HEK293 (cell line): ENCODE data around the gene GMPPB.
"Not testable (repeated sequence)": the region's sequence is repeated elsewhere in the genome, so short reads cannot be mapped to it uniquely, and the experiment has no call there.

Experiments
- CTCF ChIA-PET: fragments of 350-600 bp; formaldehyde crosslinking; extraction: SDS; loops from one replicate; lab custom pipeline; 2021; ENCODE audit warnings: antibody characterized with exemption; lab: Yijun Ruan, JAX
- POLR2A ChIA-PET: fragments of 300-600 bp; formaldehyde crosslinking; extraction: SDS; loops from one replicate; lab custom pipeline; 2020; ENCODE audit warnings: antibody characterized with exemption, inconsistent platforms; lab: Yijun Ruan, JAX
- H3K27ac ChIP-seq: fragments of 200-500 bp; sonication (Bioruptor generic); 2 replicates; pipeline ENCODE4 v1.5.1; 2014; ENCODE audit warnings: low read depth, low read length, control low read depth, inconsistent platforms; ENCODE audit errors: extremely low read depth
- H3K36me3 ChIP-seq, 2 experiments: fragments of 200-500 bp in 1 of 2; sonication (Bioruptor generic) in 1 of 2; 1 replicate in 1 of 2; 2 replicates in 1 of 2; pipeline ENCODE4 v1.5.1; 2014 to 2017; ENCODE audit warnings: inconsistent platforms in 2 of 2, low read length in 2 of 2; ENCODE audit not compliant: control insufficient read depth in 2 of 2, insufficient read depth in 1 of 2
- H3K4me1 ChIP-seq: fragments of 200-500 bp; sonication (Bioruptor generic); 2 replicates; pipeline ENCODE4 v1.5.1; 2014; ENCODE audit warnings: mild to moderate bottlenecking, low read length, inconsistent platforms; ENCODE audit not compliant: control insufficient read depth, insufficient read depth
- H3K4me3 ChIP-seq: 2 replicates; pipeline ENCODE4 v1.5.1; 2011; ENCODE audit warnings: low read depth, mild to moderate bottlenecking, control low read depth, low read length, moderate library complexity
- H3K9me3 ChIP-seq: fragments of 200-500 bp; sonication (Bioruptor generic); 2 replicates; pipeline ENCODE4 v1.5.1; 2014; ENCODE audit warnings: low read depth, low read length, inconsistent platforms; ENCODE audit not compliant: control insufficient read depth, insufficient read depth
- PRDM1 ChIP-seq: fragments of 450-650 bp; formaldehyde crosslinking; IDR thresholded peaks from 2 replicates; pipeline ENCODE4; 2016; ENCODE audit warnings: missing biosample characterization, missing genetic modification characterization
- ZNF16 ChIP-seq: fragments of 450-650 bp; formaldehyde crosslinking; IDR thresholded peaks from 2 replicates; pipeline ENCODE4 v1.5.1; 2016; ENCODE audit warnings: low read depth, missing biosample characterization, missing genetic modification characterization
- ZNF19 ChIP-seq: fragments of 450-650 bp; formaldehyde crosslinking; IDR thresholded peaks from 2 replicates; pipeline ENCODE4; 2016; ENCODE audit warnings: missing biosample characterization, missing genetic modification characterization, low read depth
- ZNF2 ChIP-seq: fragments of 450-650 bp; formaldehyde crosslinking; IDR thresholded peaks from 2 replicates; pipeline ENCODE4 v1.5.1; 2016; ENCODE audit warnings: missing biosample characterization, missing genetic modification characterization
- ZNF362 ChIP-seq: fragments of 450-650 bp; formaldehyde crosslinking; IDR thresholded peaks from 2 replicates; pipeline ENCODE4 v1.5.1; 2016; ENCODE audit warnings: missing biosample characterization, missing genetic modification characterization
- ZNF48 ChIP-seq: fragments of 450-650 bp; formaldehyde crosslinking; IDR thresholded peaks from 2 replicates; pipeline ENCODE4 v1.5.1; 2016; ENCODE audit warnings: missing biosample characterization, missing genetic modification characterization
- ZNF558 ChIP-seq: fragments of 450-650 bp; formaldehyde crosslinking; IDR thresholded peaks from 2 replicates; pipeline ENCODE4 v1.5.1; 2016; ENCODE audit warnings: missing biosample characterization, missing genetic modification characterization
- ZNF645 ChIP-seq: fragments of 450-650 bp; formaldehyde crosslinking; IDR thresholded peaks from 2 replicates; pipeline ENCODE4; 2016; ENCODE audit warnings: missing biosample characterization, missing genetic modification characterization

The GMPPB gene

GRCh38 chr3:49688338-49689045, 35.3 kb downstream of the GMPPB start:
- not testable (repeated sequence) for H3K4me3 ChIP-seq, H3K4me1 ChIP-seq, H3K9me3 ChIP-seq
- Histone ChIP-seq H3K27ac (peak overlapping the region; percentile 71; the same call in 1 of the 2 replicates), H3K36me3 (peaks cover 0 to 13% of the 10 kb centered on the region in 2 experiments; a peak in 1 of 3 replicates)
- ChIA-PET CTCF (interaction anchor here (1.1 kb wide), 1 partner anchor 149 kb away, joined by 5 read pairs; no protein-coding TSS in a partner anchor), POLR2A (interaction anchor here (1.4 kb wide), 1 partner anchor 8 kb away, joined by 4 read pairs; no protein-coding TSS in a partner anchor)

DNA sequence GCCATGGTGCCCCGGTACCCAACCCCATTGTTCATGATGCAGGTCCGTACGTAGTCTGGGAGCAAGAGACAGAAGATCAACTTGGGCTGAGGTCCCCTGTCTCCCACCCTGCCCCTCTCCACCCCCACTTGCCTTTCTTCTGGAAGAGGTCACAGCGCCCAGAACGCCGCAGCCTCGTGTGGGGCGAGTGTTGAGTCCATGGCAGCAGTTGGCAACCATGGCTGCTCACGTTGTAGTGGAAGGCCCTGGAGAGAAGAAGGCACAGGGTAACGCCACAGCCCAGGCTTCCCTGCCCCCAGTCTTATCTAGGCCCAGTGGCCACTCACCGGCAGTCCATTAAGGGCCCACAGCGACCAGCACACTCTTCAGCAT, 36.3 kb downstream of the GMPPB start:
- H3K27ac ChIP-seq, CTCF ChIA-PET, H3K4me3 ChIP-seq, H3K4me1 ChIP-seq, POLR2A ChIA-PET, H3K9me3 ChIP-seq: not testable (repeated sequence)
- H3K36me3 ChIP-seq = peaks cover 0 to 24% of the 10 kb centered on the region in 2 experiments; a peak in 1 of 3 replicates

GRCh38 chr3:49686769-49687423, 36.9 kb downstream of the GMPPB start:
- CTCF ChIA-PET, H3K4me1 ChIP-seq, H3K27ac ChIP-seq, POLR2A ChIA-PET, H3K9me3 ChIP-seq: not testable (repeated sequence)
- Histone ChIP-seq H3K4me3 (peak overlapping the region; percentile 15; the same call in 1 of the 2 replicates), H3K36me3 (peaks cover 0 to 29% of the 10 kb centered on the region in 2 experiments; a peak in 1 of 3 replicates)

DNA sequence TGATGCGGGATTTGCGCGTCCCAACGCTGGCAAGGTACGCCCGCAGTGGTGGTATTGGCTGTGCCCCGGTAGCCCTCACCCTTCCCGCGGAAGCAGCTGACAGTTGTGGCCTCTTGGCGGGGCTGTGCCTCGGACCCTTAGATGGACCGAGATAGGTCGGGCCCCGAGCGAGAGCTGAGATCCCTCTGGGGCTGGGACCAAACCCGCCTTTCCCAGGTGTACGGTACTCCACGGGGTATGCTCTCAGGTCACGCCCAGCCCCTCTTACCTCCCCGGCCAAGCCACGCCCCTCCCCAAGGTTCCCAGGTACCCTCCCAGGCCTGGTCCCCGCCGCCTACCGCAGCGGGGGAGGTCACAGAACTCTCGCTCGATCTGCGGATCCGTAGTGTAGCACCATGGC, 37.4 kb downstream of the GMPPB start:
- H3K4me1 ChIP-seq, CTCF ChIA-PET, H3K4me3 ChIP-seq, H3K9me3 ChIP-seq, H3K27ac ChIP-seq, POLR2A ChIA-PET: not testable (repeated sequence)
- H3K36me3 ChIP-seq = peaks cover 0 to 34% of the 10 kb centered on the region in 2 experiments; a peak in 1 of 3 replicates

DNA sequence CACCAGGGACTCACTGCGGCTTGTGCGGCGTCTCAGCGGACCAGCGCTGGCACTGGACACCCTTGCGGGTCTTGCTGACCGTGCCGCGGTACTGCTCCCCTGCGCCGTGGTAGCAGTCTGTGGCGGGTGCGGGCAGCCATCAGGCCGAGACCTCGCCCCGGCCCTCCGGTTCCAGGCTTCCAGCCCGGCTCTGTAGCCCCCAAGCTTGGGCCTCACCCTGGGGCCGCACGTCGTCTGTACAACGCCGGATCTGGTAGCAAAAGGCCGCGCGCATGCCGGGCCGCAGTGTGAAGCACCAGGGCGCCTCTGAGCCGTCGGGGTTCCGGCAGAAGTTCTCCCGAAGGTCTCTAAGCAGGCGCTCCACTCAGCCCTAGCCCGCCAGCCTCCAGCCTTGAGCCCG, 37.9 kb downstream of the GMPPB start:
- CTCF ChIA-PET, H3K9me3 ChIP-seq, H3K4me3 ChIP-seq, POLR2A ChIA-PET, H3K27ac ChIP-seq, H3K4me1 ChIP-seq: not testable (repeated sequence)
- H3K36me3 ChIP-seq = peaks cover 0 to 39% of the 10 kb centered on the region in 2 experiments; a peak in 1 of 3 replicates

GRCh38 chr3:49685103-49685502, 38.6 kb downstream of the GMPPB start:
- H3K9me3 ChIP-seq, H3K4me1 ChIP-seq, CTCF ChIA-PET, POLR2A ChIA-PET, H3K4me3 ChIP-seq, H3K27ac ChIP-seq: not testable (repeated sequence)
- peaks cover 0 to 47% of the 10 kb centered on the region in 2 experiments; a peak in 1 of 3 replicates for H3K36me3 ChIP-seq

GRCh38 chr3:49684453-49684852, 39.3 kb downstream of the GMPPB start:
- CTCF ChIA-PET, POLR2A ChIA-PET, H3K9me3 ChIP-seq, H3K4me1 ChIP-seq, H3K27ac ChIP-seq, H3K4me3 ChIP-seq: not testable (repeated sequence)
- peaks cover 0 to 53% of the 10 kb centered on the region in 2 experiments; a peak in 1 of 3 replicates for H3K36me3 ChIP-seq

GRCh38 chr3:49683162-49683561, 40.6 kb downstream of the GMPPB start:
- H3K27ac ChIP-seq = no peak overlapping the region
- TF ChIP-seq ZNF19 (tag by site-specific recombination) = no peak
- TF ChIP-seq PRDM1 (tag by site-specific recombination) = no peak
- no peak for TF ChIP-seq ZNF645 (tag by site-specific recombination)
- no peak for TF ChIP-seq ZNF558 (tag by site-specific recombination)
- no peak for TF ChIP-seq ZNF16
- TF ChIP-seq ZNF2 (tag by site-specific recombination) = no peak
- no peak for TF ChIP-seq ZNF362 (tag by site-specific recombination)
- TF ChIP-seq ZNF48 (tag by site-specific recombination) = no peak
- POLR2A ChIA-PET = no interaction called here
- H3K36me3 ChIP-seq = peaks cover 0 to 66% of the 10 kb centered on the region in 2 experiments; a peak in 1 of 3 replicates
- CTCF ChIA-PET = no interaction called here
- H3K9me3 ChIP-seq = no peaks in the 10 kb centered on the region
- H3K4me3 ChIP-seq = no peak overlapping the region
- no peaks in the 10 kb centered on the region for H3K4me1 ChIP-seq
